ENCODE results near the gene PRSS27. TPM values are rescaled to one million over a fixed set of nuclear protein-coding genes. Genes with fewer than 3 reads are reported as not detected.
"Not testable (repeated sequence)": the region's sequence is repeated elsewhere in the genome, so short reads cannot be mapped to it uniquely, and the experiment has no call there.

Gene PRSS27
- total RNA-seq, 3 donors from 2014 or later (not counting 1 experiment from before 2014, with no cell fraction given): 0.42 to 1.3 (median 1.2) TPM

GRCh38 chr16:2698965-2699750 is 20.9 kb downstream of the PRSS27 start:
- no peaks in the 10 kb centered on the region for H3K27me3 ChIP-seq (ENCODE audit: control insufficient read depth, insufficient read depth, low read length)
- H3K4me3 ChIP-seq (ENCODE audit: low read length): no peak overlapping the region
- intact Hi-C loops (cut with micrococcal nuclease): no loop called here
- H3K4me1 Mint-ChIP-seq: peaks cover 5 to 7% of the 10 kb centered on the region in 2 donors
- DNase-seq (no peak), ATAC-seq (no peak)
- H3K27me3 Mint-ChIP-seq (ENCODE audit: low read depth in 2 of 2): no peaks in the 10 kb centered on the region
- no peaks in the 10 kb centered on the region for H3K9me3 Mint-ChIP-seq
- no peak overlapping the region for H3K27ac ChIP-seq (ENCODE audit: low read length)
- no peaks in the 10 kb centered on the region for H3K9me3 ChIP-seq (ENCODE audit: control insufficient read depth, insufficient read depth, low read length)
- WGBS (ENCODE audit: insufficient coverage): 96% methylated on average over 32 of the region's 32 CpGs
- H3K4me1 ChIP-seq (ENCODE audit: control insufficient read depth, insufficient read depth, low read length): no peaks in the 10 kb centered on the region
- no peak overlapping the region for H3K27ac Mint-ChIP-seq
- no peak overlapping the region for H3K4me3 Mint-ChIP-seq
- H3K36me3 ChIP-seq (ENCODE audit: control insufficient read depth, insufficient read depth, low read length): peaks cover 60% of the 10 kb centered on the region
- H3K36me3 Mint-ChIP-seq: no peaks in the 10 kb centered on the region
- TF ChIP-seq, protein P1, sequence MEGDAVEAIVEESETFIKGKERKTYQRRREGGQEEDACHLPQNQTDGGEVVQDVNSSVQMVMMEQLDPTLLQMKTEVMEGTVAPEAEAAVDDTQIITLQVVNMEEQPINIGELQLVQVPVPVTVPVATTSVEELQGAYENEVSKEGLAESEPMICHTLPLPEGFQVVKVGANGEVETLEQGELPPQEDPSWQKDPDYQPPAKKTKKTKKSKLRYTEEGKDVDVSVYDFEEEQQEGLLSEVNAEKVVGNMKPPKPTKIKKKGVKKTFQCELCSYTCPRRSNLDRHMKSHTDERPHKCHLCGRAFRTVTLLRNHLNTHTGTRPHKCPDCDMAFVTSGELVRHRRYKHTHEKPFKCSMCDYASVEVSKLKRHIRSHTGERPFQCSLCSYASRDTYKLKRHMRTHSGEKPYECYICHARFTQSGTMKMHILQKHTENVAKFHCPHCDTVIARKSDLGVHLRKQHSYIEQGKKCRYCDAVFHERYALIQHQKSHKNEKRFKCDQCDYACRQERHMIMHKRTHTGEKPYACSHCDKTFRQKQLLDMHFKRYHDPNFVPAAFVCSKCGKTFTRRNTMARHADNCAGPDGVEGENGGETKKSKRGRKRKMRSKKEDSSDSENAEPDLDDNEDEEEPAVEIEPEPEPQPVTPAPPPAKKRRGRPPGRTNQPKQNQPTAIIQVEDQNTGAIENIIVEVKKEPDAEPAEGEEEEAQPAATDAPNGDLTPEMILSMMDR (IDR thresholded peaks at IDR 0.05): no peak

GRCh38 chr16:2698103-2698870 is 21.7 kb downstream of the PRSS27 start:
- ATAC-seq (no peak), DNase-seq (no peak)
- Histone ChIP-seq H3K4me3 (ENCODE audit: low read length) (no peak overlapping the region), H3K4me1 (ENCODE audit: control insufficient read depth, insufficient read depth, low read length) (peaks cover 3% of the 10 kb centered on the region), H3K27ac (ENCODE audit: low read length) (no peak overlapping the region), H3K36me3 (ENCODE audit: control insufficient read depth, insufficient read depth, low read length) (peaks cover 60% of the 10 kb centered on the region), H3K9me3 (ENCODE audit: control insufficient read depth, insufficient read depth, low read length) (no peaks in the 10 kb centered on the region), H3K27me3 (ENCODE audit: control insufficient read depth, insufficient read depth, low read length) (no peaks in the 10 kb centered on the region)
- Mint-ChIP-seq H3K4me1 (peaks cover 7 to 10% of the 10 kb centered on the region in 2 donors), H3K36me3 (no peaks in the 10 kb centered on the region), H3K4me3 (no peak overlapping the region), H3K27ac (no peak overlapping the region), H3K27me3 (ENCODE audit: low read depth in 2 of 2) (no peaks in the 10 kb centered on the region), H3K9me3 (no peaks in the 10 kb centered on the region)
- TF ChIP-seq, protein P1 (IDR thresholded peaks at IDR 0.05): no peak
- intact Hi-C loops (cut with micrococcal nuclease): no loop called here
- WGBS (ENCODE audit: insufficient coverage): 95% methylated on average over 28 of the region's 28 CpGs

GRCh38 chr16:2697401-2697948 is 22.5 kb downstream of the PRSS27 start:
- Mint-ChIP-seq H3K9me3 (no peaks in the 10 kb centered on the region), H3K36me3 (no peaks in the 10 kb centered on the region), H3K4me3 (no peak overlapping the region), H3K27ac (no peak overlapping the region), H3K27me3 (ENCODE audit: low read depth in 2 of 2) (no peaks in the 10 kb centered on the region), H3K4me1 (peaks cover 7 to 11% of the 10 kb centered on the region in 2 donors)
- no peak overlapping the region for H3K27ac ChIP-seq (ENCODE audit: low read length)
- ATAC-seq: no peak
- DNase-seq: no peak
- TF ChIP-seq, protein P1 (IDR thresholded peaks at IDR 0.05): no peak
- no peaks in the 10 kb centered on the region for H3K9me3 ChIP-seq (ENCODE audit: control insufficient read depth, insufficient read depth, low read length)
- no peaks in the 10 kb centered on the region for H3K27me3 ChIP-seq (ENCODE audit: control insufficient read depth, insufficient read depth, low read length)
- H3K36me3 ChIP-seq (ENCODE audit: control insufficient read depth, insufficient read depth, low read length): peaks cover 54% of the 10 kb centered on the region
- no peak overlapping the region for H3K4me3 ChIP-seq (ENCODE audit: low read length)
- WGBS (ENCODE audit: insufficient coverage): 96% methylated on average over 17 of the region's 17 CpGs
- intact Hi-C loops (cut with micrococcal nuclease): no loop called here
- peaks cover 11% of the 10 kb centered on the region for H3K4me1 ChIP-seq (ENCODE audit: control insufficient read depth, insufficient read depth, low read length)

DNA sequence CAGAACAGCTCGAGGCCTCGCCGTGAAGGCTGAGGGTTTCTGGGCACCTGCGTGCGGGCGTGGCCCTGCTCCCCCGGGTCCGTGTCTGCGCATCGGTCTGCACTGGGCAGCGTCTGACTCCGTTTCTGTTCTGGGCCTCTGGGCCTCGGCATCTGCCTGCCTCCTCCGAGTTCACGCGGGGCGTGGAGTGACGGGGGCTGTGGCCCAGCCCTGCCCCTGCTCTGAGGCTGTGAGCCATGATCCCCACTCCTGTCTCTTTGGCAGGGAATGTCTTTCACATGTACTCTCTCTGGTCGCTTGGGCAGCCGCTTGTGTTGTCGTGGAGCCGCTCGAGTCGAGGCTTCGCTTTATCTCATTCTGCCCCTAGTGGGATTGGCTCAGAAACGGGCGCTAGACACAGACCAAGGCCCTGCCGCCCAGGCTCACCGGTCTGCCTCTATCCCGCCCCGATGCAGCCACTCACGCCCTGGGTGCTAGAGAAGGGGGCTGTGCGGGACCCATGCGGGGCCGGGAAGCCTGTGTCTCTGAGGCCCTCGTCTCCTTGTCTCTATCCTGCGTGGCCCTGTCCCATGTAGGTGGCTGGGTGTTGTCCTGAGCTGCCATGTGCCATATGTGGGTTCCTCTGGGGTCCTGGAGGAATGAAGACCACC is 23.3 kb downstream of the PRSS27 start:
- H3K4me3 ChIP-seq (ENCODE audit: low read length); H3K27me3 ChIP-seq (ENCODE audit: control insufficient read depth, insufficient read depth, low read length); intact Hi-C loops (cut with micrococcal nuclease); H3K27me3 Mint-ChIP-seq (ENCODE audit: low read depth in 2 of 2); ATAC-seq; DNase-seq; H3K27ac Mint-ChIP-seq; H3K27ac ChIP-seq (ENCODE audit: low read length); H3K9me3 Mint-ChIP-seq; H3K36me3 Mint-ChIP-seq; H3K9me3 ChIP-seq (ENCODE audit: control insufficient read depth, insufficient read depth, low read length); H3K4me3 Mint-ChIP-seq: not testable (repeated sequence)
- H3K4me1 Mint-ChIP-seq: peaks cover 7 to 11% of the 10 kb centered on the region in 2 donors
- Histone ChIP-seq H3K4me1 (ENCODE audit: control insufficient read depth, insufficient read depth, low read length) (peaks cover 19% of the 10 kb centered on the region), H3K36me3 (ENCODE audit: control insufficient read depth, insufficient read depth, low read length) (peaks cover 55% of the 10 kb centered on the region)
- WGBS (ENCODE audit: insufficient coverage): 97% methylated on average over 31 of the region's 37 CpGs

Data from natural killer cell (primary cell).